PC-3 (cell line): ENCODE data around the gene STOX2. TPM values are rescaled to one million over a fixed set of nuclear protein-coding genes. Genes with fewer than 3 reads are reported as not detected.

Source experiments
- ATAC-seq: fragments of 200-7000 bp; cut with Tn5 transposase; 2 replicates; pipeline ENCODE4 v1.9.1; 2020; ENCODE audit warnings: mild to moderate bottlenecking, moderate library complexity
- BruUV-seq: library from RNA; stranded (reverse); fragments of 400-500 nt; replicated peaks from 2 replicates; lab custom pipeline; 2021; lab: Mats Ljungman, UMichigan
- CTCF ChIA-PET: fragments of 300-600 bp; sonication (Branson Sonifier 250); formaldehyde crosslinking; loops from one replicate; lab custom pipeline; 2022; ENCODE audit warnings: antibody characterized with exemption; lab: Charles Lee
- POLR2A ChIA-PET: fragments of 300-600 bp; sonication (Branson Sonifier 250); formaldehyde crosslinking; loops from one replicate; lab custom pipeline; 2022; ENCODE audit warnings: antibody characterized with exemption; ENCODE audit not compliant: unreplicated experiment; lab: Charles Lee
- DNase-seq: peaks from one replicate; pipeline ENCODE4 v3.0.0-alpha.2; 2015
- H2AFZ ChIP-seq: fragments of 300-600 bp; sonication (generic); 2 replicates; pipeline ENCODE4 v1.6.0; 2016; ENCODE audit warnings: antibody characterized with exemption, low read length
- H3F3A ChIP-seq: fragments of 300-600 bp; sonication (generic); one replicate; pipeline ENCODE4 v1.6.0; 2017; ENCODE audit warnings: antibody characterized with exemption, low read length, control low read depth, mild to moderate bottlenecking; ENCODE audit not compliant: unreplicated experiment
- H3K27ac ChIP-seq: fragments of 300-600 bp; sonication (generic); 2 replicates; pipeline ENCODE4 v1.5.1; 2016; ENCODE audit warnings: mild to moderate bottlenecking, low read length
- H3K27me3 ChIP-seq: fragments of 300-600 bp; sonication (generic); 2 replicates; pipeline ENCODE4 v1.6.1; 2016; ENCODE audit warnings: low read length, mixed read lengths
- H3K36me3 ChIP-seq: fragments of 300-600 bp; sonication (generic); 2 replicates; pipeline ENCODE4 v1.6.1; 2016; ENCODE audit warnings: low read depth, mixed run types, low read length, mixed read lengths
- H3K4me1 ChIP-seq: fragments of 300-600 bp; sonication (generic); 2 replicates; pipeline ENCODE4 v1.5.1; 2016; ENCODE audit warnings: low read length; ENCODE audit not compliant: insufficient read depth
- H3K4me2 ChIP-seq: fragments of 300-600 bp; sonication (generic); 2 replicates; pipeline ENCODE4 v1.6.0; 2016; ENCODE audit warnings: low read length
- H3K4me3 ChIP-seq: fragments of 300-600 bp; sonication (generic); 2 replicates; pipeline ENCODE4 v1.5.1; 2016; ENCODE audit warnings: mild to moderate bottlenecking, low read length, mixed read lengths
- H3K79me2 ChIP-seq: fragments of 300-600 bp; sonication (generic); 2 replicates; pipeline ENCODE4 v1.6.1; 2017; ENCODE audit warnings: low read length, mixed read lengths
- H3K9ac ChIP-seq: fragments of 300-600 bp; sonication (generic); 2 replicates; pipeline ENCODE4 v1.6.0; 2016; ENCODE audit warnings: mild to moderate bottlenecking, low read length
- H3K9me2 ChIP-seq: fragments of 300-600 bp; sonication (generic); replicated peaks from 2 replicates; pipeline ENCODE4 v1.6.1; 2016; ENCODE audit warnings: mixed run types, low read length, mixed read lengths
- H3K9me3 ChIP-seq: fragments of 300-600 bp; sonication (generic); 2 replicates; pipeline ENCODE4 v1.6.1; 2016; ENCODE audit warnings: low read length, mixed read lengths
- H4K20me1 ChIP-seq: fragments of 300-600 bp; sonication (generic); 2 replicates; pipeline ENCODE4 v1.6.1; 2016; ENCODE audit warnings: low read length, mixed read lengths
- EZH2 ChIP-seq: fragments of 300-600 bp; sonication (generic); IDR thresholded peaks from one replicate; pipeline ENCODE4 v1.6.1; 2017; ENCODE audit warnings: antibody characterized with exemption, mild to moderate bottlenecking, low read length; ENCODE audit not compliant: unreplicated experiment
- EZH2phosphoT487 ChIP-seq: fragments of 300-600 bp; sonication (generic); IDR thresholded peaks from 2 replicates; pipeline ENCODE4 v1.6.1; 2018; ENCODE audit warnings: mild to moderate bottlenecking, antibody characterized with exemption, low read length, borderline replicate concordance
- intact Hi-C: fragments of 100-400 bp; cut with micrococcal nuclease; formaldehyde crosslinking; loops from 2 replicates; pipeline ENCODE4 v1.9.0; 2023
- total RNA-seq: library from RNA; depleted of rRNA; stranded (reverse); fragments of >200 nt; gene quantifications from 2 replicates; pipeline ENCODE4 v1.2.3, GENCODE V29; 2014
- TF ChIP-seq, protein P1 (sequence below): fragments of 300-600 bp; sonication (generic); conservative IDR thresholded peaks from 2 replicates; pipeline ENCODE4 v1.5.1; 2017; ENCODE audit warnings: antibody characterized with exemption, low read depth, mild to moderate bottlenecking, low read length

The STOX2 gene
- total RNA-seq, 1 experiment from 2014 or later = 3.6 TPM

GRCh38 chr4:184052616-184053015 is 147.5 kb downstream of the STOX2 start:
- BruUV-seq = no TSS peak
- H3K27ac ChIP-seq = no peak overlapping the region
- H3K9ac ChIP-seq = no peak overlapping the region
- CTCF ChIA-PET = no interaction called here
- DNase-seq = no peak
- no peak for ATAC-seq
- H4K20me1 ChIP-seq = no peaks in the 10 kb centered on the region
- POLR2A ChIA-PET = no interaction called here
- H3K36me3 ChIP-seq = no peaks in the 10 kb centered on the region
- H3K4me1 ChIP-seq = no peaks in the 10 kb centered on the region
- no peak overlapping the region for H2AFZ ChIP-seq
- H3K9me2 ChIP-seq = no peaks in the 10 kb centered on the region
- intact Hi-C loops = no loop called here
- no peaks in the 10 kb centered on the region for H3K9me3 ChIP-seq
- H3K79me2 ChIP-seq = no peaks in the 10 kb centered on the region
- H3K4me3 ChIP-seq = no peak overlapping the region
- TF ChIP-seq, protein P1, sequence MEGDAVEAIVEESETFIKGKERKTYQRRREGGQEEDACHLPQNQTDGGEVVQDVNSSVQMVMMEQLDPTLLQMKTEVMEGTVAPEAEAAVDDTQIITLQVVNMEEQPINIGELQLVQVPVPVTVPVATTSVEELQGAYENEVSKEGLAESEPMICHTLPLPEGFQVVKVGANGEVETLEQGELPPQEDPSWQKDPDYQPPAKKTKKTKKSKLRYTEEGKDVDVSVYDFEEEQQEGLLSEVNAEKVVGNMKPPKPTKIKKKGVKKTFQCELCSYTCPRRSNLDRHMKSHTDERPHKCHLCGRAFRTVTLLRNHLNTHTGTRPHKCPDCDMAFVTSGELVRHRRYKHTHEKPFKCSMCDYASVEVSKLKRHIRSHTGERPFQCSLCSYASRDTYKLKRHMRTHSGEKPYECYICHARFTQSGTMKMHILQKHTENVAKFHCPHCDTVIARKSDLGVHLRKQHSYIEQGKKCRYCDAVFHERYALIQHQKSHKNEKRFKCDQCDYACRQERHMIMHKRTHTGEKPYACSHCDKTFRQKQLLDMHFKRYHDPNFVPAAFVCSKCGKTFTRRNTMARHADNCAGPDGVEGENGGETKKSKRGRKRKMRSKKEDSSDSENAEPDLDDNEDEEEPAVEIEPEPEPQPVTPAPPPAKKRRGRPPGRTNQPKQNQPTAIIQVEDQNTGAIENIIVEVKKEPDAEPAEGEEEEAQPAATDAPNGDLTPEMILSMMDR = no peak
- no peak for TF ChIP-seq EZH2phosphoT487
- no peak for TF ChIP-seq EZH2
- no peaks in the 10 kb centered on the region for H3F3A ChIP-seq
- peaks cover 32% of the 10 kb centered on the region; the same call in 1 of the 2 replicates for H3K27me3 ChIP-seq
- no peak overlapping the region for H3K4me2 ChIP-seq

DNA sequence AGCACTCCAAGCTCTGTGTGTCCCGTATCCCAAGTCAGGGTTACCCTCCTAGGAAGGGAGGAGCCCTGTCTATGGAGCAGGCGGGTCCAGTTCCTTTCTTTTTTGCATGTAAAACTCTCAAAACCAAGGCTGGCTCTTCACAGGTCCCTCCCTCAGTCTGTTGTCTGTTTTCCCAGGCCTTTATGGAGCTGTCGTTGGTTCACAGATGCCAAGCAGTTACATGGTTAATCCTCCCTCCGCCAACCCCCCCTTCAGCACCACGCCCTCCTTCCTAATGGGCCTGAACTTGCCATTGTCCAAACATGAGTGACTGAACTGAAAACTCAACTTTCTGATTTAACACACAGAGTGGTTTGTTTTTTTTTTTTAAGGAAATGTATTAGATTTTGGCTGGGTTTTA is 148.3 kb downstream of the STOX2 start:
- H3K79me2 ChIP-seq = no peaks in the 10 kb centered on the region
- ChIA-PET POLR2A (no interaction called here), CTCF (no interaction called here)
- no peak overlapping the region for H2AFZ ChIP-seq
- no peak for ATAC-seq
- H3K9me3 ChIP-seq = no peaks in the 10 kb centered on the region
- intact Hi-C loops = no loop called here
- H3K36me3 ChIP-seq = no peaks in the 10 kb centered on the region
- H3K27me3 ChIP-seq = peaks cover 37% of the 10 kb centered on the region
- no peak overlapping the region for H3K27ac ChIP-seq
- no peaks in the 10 kb centered on the region for H3F3A ChIP-seq
- no peak overlapping the region for H3K9ac ChIP-seq
- no peak overlapping the region for H3K4me3 ChIP-seq
- H3K9me2 ChIP-seq = no peaks in the 10 kb centered on the region
- no peak for TF ChIP-seq EZH2
- TF ChIP-seq EZH2phosphoT487 = no peak
- TF ChIP-seq, protein P1 = no peak
- no peak overlapping the region for H3K4me2 ChIP-seq
- no peaks in the 10 kb centered on the region for H4K20me1 ChIP-seq
- no peaks in the 10 kb centered on the region for H3K4me1 ChIP-seq
- no peak for DNase-seq
- BruUV-seq = no TSS peak

DNA sequence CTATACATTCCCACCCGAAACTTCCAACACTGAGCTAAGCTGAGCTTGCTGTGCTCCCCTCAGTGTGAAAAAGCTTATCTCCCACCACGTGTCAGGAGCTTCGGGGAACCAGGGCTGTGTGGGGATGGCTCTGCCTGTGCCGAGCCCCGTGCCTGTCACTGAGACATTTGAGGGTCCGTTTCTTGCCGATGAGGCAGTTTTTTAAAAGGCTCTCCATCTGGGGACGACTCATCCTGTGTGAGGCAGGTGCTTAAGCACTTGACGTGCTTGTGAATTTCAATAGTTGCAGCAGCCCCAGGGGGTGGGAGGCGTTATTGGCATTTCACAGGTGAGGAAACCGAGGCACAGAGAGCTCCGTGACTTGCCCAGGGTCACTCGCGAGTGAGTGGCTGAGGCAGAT is 151.8 kb downstream of the STOX2 start:
- Histone ChIP-seq H3F3A (no peaks in the 10 kb centered on the region), H3K27me3 (peaks cover 44% of the 10 kb centered on the region), H3K9ac (no peak overlapping the region), H3K9me3 (no peaks in the 10 kb centered on the region), H4K20me1 (no peaks in the 10 kb centered on the region), H3K4me1 (no peaks in the 10 kb centered on the region), H2AFZ (no peak overlapping the region), H3K9me2 (no peaks in the 10 kb centered on the region), H3K79me2 (no peaks in the 10 kb centered on the region), H3K27ac (no peak overlapping the region), H3K36me3 (no peaks in the 10 kb centered on the region), H3K4me3 (no peak overlapping the region), H3K4me2 (no peak overlapping the region)
- CTCF ChIA-PET = no interaction called here
- DNase-seq = no peak
- POLR2A ChIA-PET = no interaction called here
- no peak for ATAC-seq
- TF ChIP-seq EZH2 = no peak
- TF ChIP-seq, protein P1 = no peak
- TF ChIP-seq EZH2phosphoT487 = no peak
- intact Hi-C loops = no loop called here
- BruUV-seq = no TSS peak
